ENCODE results near the gene S100Z. TPM values are rescaled to one million over a fixed set of nuclear protein-coding genes. Genes with fewer than 3 reads are reported as not detected.
A peak's percentile ranks its signal among the peaks of the same experiment; 100 is the strongest.
"Not testable (repeated sequence)": the region's sequence is repeated elsewhere in the genome, so short reads cannot be mapped to it uniquely, and the experiment has no call there.

S100Z gene
- total and polyA plus RNA-seq, 12 donors = 0.11 to 2.8 (median 0.44) TPM; not detected in 1

- Histone ChIP-seq H3K27me3 (no peaks in the 10 kb centered on the region), H3K9me3 (replicated peaks in 1 of 3) (no peaks in the 10 kb centered on the region), H3K27ac (no peak overlapping the region), H3K4me1 (replicated peaks in 1 of 2) (peaks cover 6 to 14% of the 10 kb centered on the region in 2 donors), H3K4me3 (no peak overlapping the region), H3K36me3 (replicated peaks in 1 of 2) (no peaks in the 10 kb centered on the region)
- intact Hi-C loops (cut with DNase I) = no loop called here
- 70 to 79% (median 78%) methylated on average over 1 of the region's 1 CpG for WGBS, 4 donors
- DNase-seq = peak in 1 of 7 donors; percentile 16
- TF ChIP-seq CTCF (IDR thresholded peaks at IDR 0.05) = no peak
- no peak for TF ChIP-seq POLR2A (IDR thresholded peaks at IDR 0.05)
Measured at GRCh38 chr5:76942581-76942980, 92.8 kb downstream of the S100Z start.

- WGBS, 4 donors = 80 to 90% (median 87%) methylated on average over 3 of the region's 3 CpGs
- DNase-seq = no peak
- Histone ChIP-seq H3K4me3 (no peak overlapping the region), H3K4me1 (replicated peaks in 1 of 2) (peaks cover 6 to 17% of the 10 kb centered on the region in 2 donors), H3K36me3 (replicated peaks in 1 of 2) (no peaks in the 10 kb centered on the region), H3K9me3 (replicated peaks in 1 of 3) (no peaks in the 10 kb centered on the region), H3K27me3 (no peaks in the 10 kb centered on the region), H3K27ac (no peak overlapping the region)
- TF ChIP-seq CTCF (IDR thresholded peaks at IDR 0.05) (no peak), POLR2A (IDR thresholded peaks at IDR 0.05) (no peak)
- intact Hi-C loops (cut with DNase I) = no loop called here
Measured at GRCh38 chr5:76943006-76943405, 93.2 kb downstream of the S100Z start.

GRCh38 chr5:76944638-76945037 is 94.8 kb downstream of the S100Z start:
- no peak overlapping the region for H3K4me3 ChIP-seq
- H3K27ac ChIP-seq = no peak overlapping the region
- no peak for DNase-seq
- intact Hi-C loops (cut with DNase I) = no loop called here
- TF ChIP-seq POLR2A (IDR thresholded peaks at IDR 0.05) (no peak), CTCF (IDR thresholded peaks at IDR 0.05) (no peak)
- WGBS, 4 donors = 54 to 68% (median 62%) methylated on average over 5 of the region's 5 CpGs
- peaks cover 6 to 17% of the 10 kb centered on the region in 2 donors for H3K4me1 ChIP-seq (replicated peaks in 1 of 2)
- no peaks in the 10 kb centered on the region for H3K36me3 ChIP-seq (replicated peaks in 1 of 2)
- no peaks in the 10 kb centered on the region for H3K9me3 ChIP-seq (replicated peaks in 1 of 3)
- H3K27me3 ChIP-seq = no peaks in the 10 kb centered on the region

GRCh38 chr5:76945238-76945637 is 95.4 kb downstream of the S100Z start:
- DNase-seq = peak in 1 of 7 donors; percentile 36
- peaks cover 6 to 17% of the 10 kb centered on the region in 2 donors for H3K4me1 ChIP-seq (replicated peaks in 1 of 2)
- WGBS, 4 donors = 59 to 74% (median 64%) methylated on average over 6 to 9 of the region's 9 CpGs
- H3K36me3 ChIP-seq (replicated peaks in 1 of 2); intact Hi-C loops (cut with DNase I); H3K27ac ChIP-seq; H3K9me3 ChIP-seq (replicated peaks in 1 of 3); H3K4me3 ChIP-seq; H3K27me3 ChIP-seq: not testable (repeated sequence)

- TF ChIP-seq POLR2A (IDR thresholded peaks at IDR 0.05) (no peak), CTCF (IDR thresholded peaks at IDR 0.05) (no peak)
- intact Hi-C loops (cut with DNase I) = no loop called here
- peaks cover 6 to 17% of the 10 kb centered on the region in 2 donors for H3K4me1 ChIP-seq (replicated peaks in 1 of 2)
- peak overlapping the region in 1 of 5 donors; percentile 1 for H3K27ac ChIP-seq
- H3K36me3 ChIP-seq (replicated peaks in 1 of 2) = no peaks in the 10 kb centered on the region
- H3K4me3 ChIP-seq = no peak overlapping the region
- 59 to 71% (median 65%) methylated on average over 2 of the region's 2 CpGs for WGBS, 4 donors
- no peak for DNase-seq
- H3K9me3 ChIP-seq (replicated peaks in 1 of 3) = no peaks in the 10 kb centered on the region
- no peaks in the 10 kb centered on the region for H3K27me3 ChIP-seq
Measured at GRCh38 chr5:76946090-76946489, 96.3 kb downstream of the S100Z start.
